ENCODE data around the gene IRGQ.

The IRGQ gene

DNA sequence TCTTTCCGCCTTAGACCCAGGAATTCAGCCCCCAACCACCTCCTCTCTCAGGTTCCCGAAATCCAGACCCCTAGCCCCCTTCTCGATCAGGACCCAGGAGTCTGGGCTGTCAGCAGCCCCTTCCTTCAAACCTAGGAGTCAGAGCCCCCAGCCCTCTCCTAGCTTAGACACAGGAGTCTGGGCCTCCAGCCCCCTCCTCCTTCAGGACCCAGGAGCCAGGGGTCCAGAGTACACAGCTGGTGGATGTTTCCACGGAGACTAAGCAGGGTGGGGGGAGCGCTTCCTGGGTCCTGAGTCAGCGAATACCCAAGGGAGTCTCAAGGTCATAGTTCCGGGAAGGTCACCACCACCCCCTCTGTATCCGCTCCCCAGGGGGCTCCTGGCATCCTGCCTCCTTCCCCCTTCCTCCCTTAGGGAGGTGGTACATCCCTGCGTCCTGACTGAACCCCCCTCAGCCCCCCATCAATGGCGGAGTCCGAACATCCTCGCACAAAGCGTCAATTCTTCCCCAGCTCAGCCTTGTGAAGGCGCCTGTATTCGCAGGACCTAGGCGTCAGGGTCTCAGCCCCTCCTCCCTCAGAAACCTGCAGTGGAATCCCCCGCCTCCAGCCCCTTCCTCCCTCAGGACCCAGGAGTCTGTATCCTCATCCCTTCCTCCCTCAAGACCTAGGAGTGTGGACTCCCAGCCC lies 39.1 kb upstream of the IRGQ start:
- TF ChIP-seq, protein P1, sequence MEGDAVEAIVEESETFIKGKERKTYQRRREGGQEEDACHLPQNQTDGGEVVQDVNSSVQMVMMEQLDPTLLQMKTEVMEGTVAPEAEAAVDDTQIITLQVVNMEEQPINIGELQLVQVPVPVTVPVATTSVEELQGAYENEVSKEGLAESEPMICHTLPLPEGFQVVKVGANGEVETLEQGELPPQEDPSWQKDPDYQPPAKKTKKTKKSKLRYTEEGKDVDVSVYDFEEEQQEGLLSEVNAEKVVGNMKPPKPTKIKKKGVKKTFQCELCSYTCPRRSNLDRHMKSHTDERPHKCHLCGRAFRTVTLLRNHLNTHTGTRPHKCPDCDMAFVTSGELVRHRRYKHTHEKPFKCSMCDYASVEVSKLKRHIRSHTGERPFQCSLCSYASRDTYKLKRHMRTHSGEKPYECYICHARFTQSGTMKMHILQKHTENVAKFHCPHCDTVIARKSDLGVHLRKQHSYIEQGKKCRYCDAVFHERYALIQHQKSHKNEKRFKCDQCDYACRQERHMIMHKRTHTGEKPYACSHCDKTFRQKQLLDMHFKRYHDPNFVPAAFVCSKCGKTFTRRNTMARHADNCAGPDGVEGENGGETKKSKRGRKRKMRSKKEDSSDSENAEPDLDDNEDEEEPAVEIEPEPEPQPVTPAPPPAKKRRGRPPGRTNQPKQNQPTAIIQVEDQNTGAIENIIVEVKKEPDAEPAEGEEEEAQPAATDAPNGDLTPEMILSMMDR (IDR thresholded peaks at IDR 0.05; ENCODE audit: unreplicated experiment in 3 of 3): no peak
- peaks cover 24% of the 10 kb centered on the region for H3K4me1 Mint-ChIP-seq
- peak overlapping the region; percentile 64 to 98 (median 91) for H3K27ac Mint-ChIP-seq
- H3K27me3 Mint-ChIP-seq (ENCODE audit: low read depth): peaks cover 15% of the 10 kb centered on the region
- H3K9me3 Mint-ChIP-seq: no peaks in the 10 kb centered on the region
- peak overlapping the region; percentile 76 to 83 (median 79) for H3K4me3 Mint-ChIP-seq
- peaks cover 3% of the 10 kb centered on the region for H3K36me3 Mint-ChIP-seq (ENCODE audit: low read depth)

DNA sequence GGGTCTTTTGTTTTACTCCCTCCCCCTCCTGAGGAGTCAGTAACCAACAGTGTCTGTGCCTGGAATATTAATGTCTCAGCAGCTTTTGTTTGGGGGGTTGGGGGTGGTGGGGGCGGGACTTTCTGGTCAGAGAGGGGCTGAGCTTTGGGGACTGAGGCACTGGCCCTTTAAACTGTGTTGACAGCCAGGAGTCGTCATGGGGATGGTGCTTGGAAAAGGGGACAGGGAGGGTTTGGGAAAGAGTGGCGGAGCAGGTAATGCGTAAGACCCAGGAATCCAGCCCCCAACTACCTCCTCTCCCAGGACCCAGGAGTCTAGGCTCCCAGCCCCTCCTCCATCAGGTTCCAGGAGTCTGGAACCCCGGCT lies 38.6 kb upstream of the IRGQ start:
- TF ChIP-seq, protein P1 (IDR thresholded peaks at IDR 0.05; ENCODE audit: unreplicated experiment in 3 of 3): no peak
- Mint-ChIP-seq H3K4me1 (peaks cover 24% of the 10 kb centered on the region), H3K27me3 (ENCODE audit: low read depth) (peaks cover 15% of the 10 kb centered on the region), H3K9me3 (no peaks in the 10 kb centered on the region), H3K36me3 (ENCODE audit: low read depth) (peaks cover 3% of the 10 kb centered on the region), H3K4me3 (peak overlapping the region; percentile 76 to 83 (median 79)), H3K27ac (peak overlapping the region in 2 of 3 experiments; percentile 91 to 98)

DNA sequence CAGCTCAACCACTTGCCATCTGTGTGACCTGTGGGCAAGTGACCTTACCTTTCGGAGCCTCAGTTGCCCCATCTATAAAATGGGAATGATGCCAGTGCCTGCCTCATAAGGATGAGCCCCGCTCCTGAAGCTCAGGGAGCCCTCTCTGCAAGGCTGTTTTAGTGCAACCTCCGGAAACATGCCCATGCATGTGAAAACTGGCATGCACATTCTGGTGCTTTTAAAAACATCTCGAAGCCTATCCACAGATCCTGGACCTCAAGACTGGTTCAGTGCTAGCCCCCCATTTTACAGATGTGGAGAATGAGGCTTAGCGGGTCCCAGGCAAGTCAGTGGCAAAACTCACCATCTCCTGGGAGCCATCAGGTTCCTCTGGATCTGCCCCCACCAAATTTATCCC lies 38.1 kb upstream of the IRGQ start:
- H3K27ac Mint-ChIP-seq: no peak overlapping the region

DNA sequence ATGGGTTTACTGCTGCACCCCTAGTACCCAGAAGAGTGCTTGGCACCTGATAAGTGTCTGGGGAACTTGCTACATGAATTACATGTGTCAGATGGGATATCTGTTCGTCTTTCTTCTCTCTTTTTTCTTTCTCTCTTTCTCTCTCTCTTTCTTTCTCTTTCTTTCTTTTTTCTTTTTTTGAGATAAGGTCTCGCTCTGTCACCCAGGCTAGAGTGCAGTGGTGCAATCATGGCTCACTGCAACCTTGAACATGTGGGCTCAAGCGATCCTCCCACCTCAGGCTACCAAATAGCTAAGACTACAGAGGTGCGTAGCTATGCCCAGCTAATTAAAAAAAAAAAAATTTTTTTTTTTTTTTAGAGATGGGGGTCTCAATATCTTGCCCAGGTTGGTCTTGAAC lies 37.6 kb upstream of the IRGQ start:
- H3K9me3 Mint-ChIP-seq: no peaks in the 10 kb centered on the region
- peaks cover 7% of the 10 kb centered on the region for H3K36me3 Mint-ChIP-seq (ENCODE audit: low read depth)
- peaks cover 7% of the 10 kb centered on the region for H3K27me3 Mint-ChIP-seq (ENCODE audit: low read depth)
- peaks cover 16% of the 10 kb centered on the region for H3K4me1 Mint-ChIP-seq
- peak overlapping the region in 2 of 3 experiments; percentile 34 to 50 for H3K27ac Mint-ChIP-seq
- TF ChIP-seq, protein P1 (IDR thresholded peaks at IDR 0.05; ENCODE audit: unreplicated experiment in 3 of 3): no peak
- peak overlapping the region in 1 of 3 experiments; percentile 22 for H3K4me3 Mint-ChIP-seq

More for the DNA sequence above, 38.1 kb upstream of the IRGQ start:
- H3K27me3 Mint-ChIP-seq (ENCODE audit: low read depth): peaks cover 12% of the 10 kb centered on the region
- no peak overlapping the region for H3K4me3 Mint-ChIP-seq
- no peaks in the 10 kb centered on the region for H3K9me3 Mint-ChIP-seq
- peaks cover 22% of the 10 kb centered on the region for H3K4me1 Mint-ChIP-seq
- H3K36me3 Mint-ChIP-seq (ENCODE audit: low read depth): peaks cover 4% of the 10 kb centered on the region
- TF ChIP-seq, protein P1 (IDR thresholded peaks at IDR 0.05; ENCODE audit: unreplicated experiment in 3 of 3): no peak

DNA sequence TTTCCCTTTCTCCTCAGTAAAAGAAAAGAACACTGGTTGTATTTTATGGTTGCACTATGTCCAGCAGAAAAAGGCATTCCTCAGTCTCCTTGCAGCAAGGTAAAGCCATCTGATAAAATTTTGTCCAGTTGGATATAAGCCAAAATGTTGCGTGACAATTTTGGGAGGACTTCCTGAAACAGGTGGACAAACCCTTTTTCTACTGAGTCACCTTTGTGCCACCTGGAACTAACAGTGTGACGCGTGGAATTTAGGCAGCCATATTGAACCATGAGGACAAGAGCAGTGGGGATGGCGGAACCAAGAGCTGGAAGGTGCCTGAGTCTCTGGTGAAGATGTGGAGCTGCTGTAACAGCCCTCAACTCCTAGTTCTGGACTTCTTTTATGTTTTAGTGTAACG lies 35.6 kb upstream of the IRGQ start:
- Mint-ChIP-seq H3K4me3 (no peak overlapping the region), H3K27me3 (ENCODE audit: low read depth) (no peaks in the 10 kb centered on the region), H3K4me1 (peaks cover 6% of the 10 kb centered on the region), H3K27ac (no peak overlapping the region), H3K36me3 (ENCODE audit: low read depth) (peaks cover 19% of the 10 kb centered on the region), H3K9me3 (no peaks in the 10 kb centered on the region)
- TF ChIP-seq, protein P1 (IDR thresholded peaks at IDR 0.05; ENCODE audit: unreplicated experiment in 3 of 3): no peak
